H1 (cell line): Measurements from ENCODE around the gene FHIT. TPM values are rescaled to one million over a fixed set of nuclear protein-coding genes. Genes with fewer than 3 reads are reported as not detected.

Experiments used
- CTCF ChIA-PET: fragments of 300-600 bp; sonication (Branson Sonifier 250); formaldehyde crosslinking; loops from one replicate; lab custom pipeline; 2021; ENCODE audit not compliant: partially characterized antibody; lab: Charles Lee
- POLR2A ChIA-PET: fragments of 300-600 bp; sonication (Branson Sonifier 250); formaldehyde crosslinking; loops from one replicate; lab custom pipeline; 2021; ENCODE audit warnings: inconsistent platforms; ENCODE audit not compliant: partially characterized antibody; lab: Charles Lee
- DNase-seq, 2 experiments: peaks; one replicate each; pipeline versions ENCODE4 v3.0.0 to v3.0.0-alpha.2; 2010 to 2022; ENCODE audit warnings: low spot score in 2 of 2, low read depth in 1 of 2, mixed read lengths in 1 of 2
- FAIRE-seq: peaks from 2 replicates; lab custom pipeline; 2011; peaks lifted over from hg19 to GRCh38; lab: Jason Lieb, UNC
- H2AFZ ChIP-seq: 2 replicates; pipeline ENCODE4 v1.8.1; 2012; ENCODE audit warnings: low read length, inconsistent platforms
- H2AK5ac ChIP-seq: 2 replicates; pipeline ENCODE4 v1.6.1; 2013; ENCODE audit warnings: low read depth, low read length
- H2BK120ac ChIP-seq: replicated peaks from 2 replicates; pipeline ENCODE3; 2013; ENCODE audit warnings: low read depth, low read length, inconsistent platforms
- H2BK12ac ChIP-seq: 2 replicates; pipeline ENCODE4 v1.6.1; 2013; ENCODE audit warnings: low read depth, low read length
- H2BK15ac ChIP-seq: 2 replicates; pipeline ENCODE4 v1.6.1; 2013; ENCODE audit warnings: low read length
- H2BK20ac ChIP-seq: 2 replicates; pipeline ENCODE4 v1.6.1; 2013; ENCODE audit warnings: low read length
- H2BK5ac ChIP-seq: 2 replicates; pipeline ENCODE4 v1.6.1; 2013; ENCODE audit warnings: low read depth, low read length
- H3K14ac ChIP-seq: 2 replicates; pipeline ENCODE4 v1.6.1; 2013; ENCODE audit warnings: inconsistent platforms; ENCODE audit not compliant: insufficient read length
- H3K18ac ChIP-seq: 2 replicates; pipeline ENCODE4 v1.6.1; 2013; ENCODE audit warnings: low read length; ENCODE audit errors: extremely low read depth
- H3K23ac ChIP-seq: 2 replicates; pipeline ENCODE4 v1.6.1; 2013; ENCODE audit warnings: inconsistent platforms; ENCODE audit not compliant: insufficient read length
- H3K23me2 ChIP-seq: 2 replicates; pipeline ENCODE4 v1.6.1; 2013; ENCODE audit warnings: low read depth, low read length
- H3K27ac ChIP-seq: 2 replicates; pipeline ENCODE4 v1.6.1; 2011; ENCODE audit warnings: low read depth, low read length, inconsistent platforms
- H3K27me3 ChIP-seq, 4 experiments: replicated peaks in 1 of 4; 1 replicate in 1 of 4; 2 replicates in 3 of 4; pipeline versions ENCODE4 v1.6.1 to v1.8.1; 2011 to 2013; ENCODE audit warnings: low read length in 3 of 4, mild to moderate bottlenecking in 3 of 4, inconsistent platforms in 2 of 4, mixed read lengths in 2 of 4, moderate library complexity in 1 of 4; ENCODE audit not compliant: control insufficient read depth in 3 of 4, insufficient read depth in 3 of 4; ENCODE audit errors: extremely low read depth in 1 of 4
- H3K36me3 ChIP-seq, 4 experiments: 2 replicates each; pipeline versions ENCODE4 v1.6.1 to v1.8.1; 2011 to 2013; ENCODE audit warnings: mild to moderate bottlenecking in 4 of 4, low read length in 3 of 4, moderate library complexity in 2 of 4, control low read depth in 1 of 4, inconsistent platforms in 1 of 4; ENCODE audit not compliant: insufficient read depth in 4 of 4, control insufficient read depth in 2 of 4
- H3K4ac ChIP-seq: replicated peaks from 2 replicates; pipeline ENCODE3; 2013; ENCODE audit warnings: low read length, low read depth, mixed read lengths, inconsistent platforms; ENCODE audit not compliant: insufficient read length
- H3K4me1 ChIP-seq, 4 experiments: replicated peaks in 1 of 4; 1 replicate in 1 of 4; 2 replicates in 3 of 4; pipeline versions ENCODE4 v1.6.1 to v1.8.1; 2011 to 2013; ENCODE audit warnings: low read length in 3 of 4, inconsistent platforms in 2 of 4, mixed read lengths in 1 of 4; ENCODE audit not compliant: insufficient read depth in 4 of 4, control insufficient read depth in 3 of 4
- H3K4me2 ChIP-seq, 2 experiments: 2 replicates each; pipeline versions ENCODE4 v1.6.1 to v1.8.1; 2011 to 2013; ENCODE audit warnings: low read depth in 2 of 2, low read length in 2 of 2, control low read depth in 1 of 2, inconsistent platforms in 1 of 2, mild to moderate bottlenecking in 1 of 2; ENCODE audit not compliant: insufficient read depth in 1 of 2
- H3K4me3 ChIP-seq, 4 experiments: fragments of 200-600, 300-600 bp in 1 of 4; sonication (generic), shearing (Covaris generic), sonication (Bioruptor Twin) in 1 of 4; 2 replicates each; pipeline versions ENCODE4 v1.5.1 to v1.8.1; 2011 to 2016; ENCODE audit warnings: low read length in 4 of 4, low read depth in 3 of 4, control low read depth in 2 of 4, inconsistent platforms in 2 of 4, mild to moderate bottlenecking in 2 of 4, mixed read lengths in 1 of 4, moderate library complexity in 1 of 4; ENCODE audit not compliant: insufficient read depth in 2 of 4; ENCODE audit errors: extremely low read depth in 1 of 4
- H3K56ac ChIP-seq: replicated peaks from 2 replicates; pipeline ENCODE3; 2013; ENCODE audit warnings: low read depth, mild to moderate bottlenecking, mixed read lengths, low read length, inconsistent platforms; ENCODE audit not compliant: insufficient read length
- H3K79me1 ChIP-seq: 2 replicates; pipeline ENCODE4 v1.6.1; 2013; ENCODE audit warnings: low read depth, low read length, control low read depth
- H3K79me2 ChIP-seq, 2 experiments: 2 replicates each; pipeline versions ENCODE4 v1.6.1 to v1.8.1; 2012 to 2013; ENCODE audit warnings: low read length in 2 of 2, mild to moderate bottlenecking in 2 of 2, inconsistent platforms in 1 of 2; ENCODE audit not compliant: insufficient read depth in 2 of 2, control insufficient read depth in 1 of 2
- H3K9ac ChIP-seq, 4 experiments: replicated peaks in 1 of 4; 1 replicate in 1 of 4; 2 replicates in 3 of 4; pipeline versions ENCODE4 v1.6.1 to v1.8.1; 2011 to 2013; ENCODE audit warnings: low read depth in 3 of 4, low read length in 3 of 4, control low read depth in 2 of 4, mild to moderate bottlenecking in 2 of 4, moderate library complexity in 2 of 4, inconsistent platforms in 1 of 4; ENCODE audit errors: extremely low read depth in 1 of 4
- H3K9me3 ChIP-seq, 2 experiments: 2 replicates each; pipeline versions ENCODE4 v1.6.1 to v1.8.1; 2012 to 2013; ENCODE audit warnings: mild to moderate bottlenecking in 2 of 2, moderate library complexity in 2 of 2, control low read depth in 1 of 2, inconsistent platforms in 1 of 2, low read depth in 1 of 2, low read length in 1 of 2, mixed read lengths in 1 of 2; ENCODE audit not compliant: insufficient read depth in 2 of 2
- H4K20me1 ChIP-seq, 2 experiments: replicated peaks in 1 of 2; 2 replicates each; pipeline versions ENCODE3 to v1.8.1; 2011 to 2013; ENCODE audit warnings: inconsistent platforms in 2 of 2, low read length in 2 of 2, mild to moderate bottlenecking in 1 of 2; ENCODE audit not compliant: insufficient read depth in 2 of 2, control insufficient read depth in 1 of 2
- H4K5ac ChIP-seq: 2 replicates; pipeline ENCODE4 v1.6.1; 2013; ENCODE audit warnings: low read length, low read depth, mixed read lengths, inconsistent platforms; ENCODE audit not compliant: insufficient read length
- H4K8ac ChIP-seq: 2 replicates; pipeline ENCODE4 v1.8.0; 2013; ENCODE audit warnings: mild to moderate bottlenecking, moderate library complexity, low read length, inconsistent platforms; ENCODE audit not compliant: insufficient read depth; ENCODE audit errors: extremely low read depth
- H4K91ac ChIP-seq: replicated peaks from 2 replicates; pipeline ENCODE3; 2013; ENCODE audit warnings: low read length, mixed read lengths, inconsistent platforms; ENCODE audit not compliant: insufficient read length
- ASH2L ChIP-seq: fragments of 200-600, 300-600 bp; sonication (generic); IDR thresholded peaks from one replicate; pipeline ENCODE4 v1.7.1; 2017; ENCODE audit warnings: low read length
- CTBP2 ChIP-seq: IDR thresholded peaks from 2 replicates; pipeline ENCODE4 v1.7.0; 2011; ENCODE audit warnings: borderline replicate concordance, mild to moderate bottlenecking, moderate library complexity, mixed read lengths, low read length; ENCODE audit not compliant: insufficient read depth, insufficient read length
- EZH2 ChIP-seq: fragments of 200-600 bp; sonication (generic); IDR thresholded peaks from 2 replicates; pipeline ENCODE4 v1.7.1; 2012; ENCODE audit warnings: low read depth, mild to moderate bottlenecking, moderate library complexity, low read length, inconsistent platforms; ENCODE audit not compliant: severe bottlenecking
- SP1 ChIP-seq: IDR thresholded peaks from 2 replicates; pipeline ENCODE4 v1.6.1; 2011; ENCODE audit warnings: low read depth, low read length
- WGBS, 2 experiments: shearing (Covaris generic) in 1 of 2; methylation state at CpG; one replicate each; pipeline versions ENCODE4 v1.1.6 to v1.1.7; 2013 to 2015; ENCODE audit warnings: low lambda C conversion rate in 2 of 2, mixed read lengths in 2 of 2, inconsistent platforms in 1 of 2, low coverage in 1 of 2, missing lambda C conversion rate in 1 of 2; ENCODE audit not compliant: insufficient replicate concordance in 2 of 2, insufficient coverage in 1 of 2, insufficient read length in 1 of 2; ENCODE audit errors: extremely low coverage in 1 of 2, missing lambda C conversion rate in 1 of 2; 5-methylcytosine and 5-hydroxymethylcytosine counted together
- polyA plus RNA-seq, 7 experiments: library from polyadenylated mRNA; depleted of rRNA in 3 of 7; stranded (reverse) in 5 of 7; unstranded in 2 of 7; fragments of >200 nt in 5 of 7; fragments of 200-250 nt in 2 of 7; gene quantifications; 1 replicate in 5 of 7; 2 replicates in 1 of 7; 4 replicates in 1 of 7; pipeline versions ENCODE4 v1.2.1 to v1.2.3, GENCODE V29; 2011 to 2013; ENCODE audit warnings: missing spikeins in 2 of 7, mixed read lengths in 2 of 7
- total RNA-seq: library from RNA; stranded (reverse); fragmentation: NEBNext Ultra II Directional; extraction: Animal tissue kit (Norgen Biotek cat#: 25700); gene quantifications from 2 replicates; pipeline ENCODE4 v1.2.1, GENCODE V29; 2021

The FHIT gene
- total and polyA plus RNA-seq, 2 of the 8 experiments (the other 6 are each of a cell fraction or from before 2014, with no cell fraction given), result 1.2 to 3.2 TPM

DNA sequence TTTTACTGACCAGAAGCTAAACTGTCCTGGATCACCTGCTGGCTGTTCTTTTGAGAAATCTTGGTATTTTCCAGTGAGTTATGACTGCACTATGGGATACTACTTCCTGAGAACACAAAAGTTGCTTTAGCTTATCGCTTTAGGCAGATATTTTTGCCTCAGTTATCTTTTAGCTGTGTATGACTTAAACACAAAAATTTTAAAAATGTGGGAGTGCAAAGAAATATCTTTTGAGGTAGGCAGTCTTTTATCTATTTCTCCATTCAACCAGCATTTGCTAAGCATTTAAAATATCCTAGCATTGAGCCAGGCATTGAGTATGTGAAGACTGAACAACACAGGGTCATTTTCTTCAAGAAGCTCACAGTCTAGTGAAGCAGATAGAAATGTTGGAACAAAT is 981.9 kb downstream of the FHIT start:
- H3K9ac ChIP-seq, result no peak overlapping the region
- H3K27me3 ChIP-seq, result no peaks in the 10 kb centered on the region
- no peak overlapping the region for H3K27ac ChIP-seq
- H2AFZ ChIP-seq, result no peak overlapping the region
- no peak overlapping the region for H3K4ac ChIP-seq
- no peaks in the 10 kb centered on the region for H3K9me3 ChIP-seq
- no peak overlapping the region for H3K23ac ChIP-seq
- H3K36me3 ChIP-seq, result no peaks in the 10 kb centered on the region
- no peak overlapping the region for H3K4me2 ChIP-seq
- H3K14ac ChIP-seq, result no peak overlapping the region
- no peak overlapping the region for H2AK5ac ChIP-seq
- H3K23me2 ChIP-seq, result no peaks in the 10 kb centered on the region
- no peaks in the 10 kb centered on the region for H4K20me1 ChIP-seq
- 100% methylated on average over 1 of the region's 1 CpG; no CpG with 5 or more reads in 1 of the 2 experiments for WGBS, 2 experiments
- no peak overlapping the region for H3K18ac ChIP-seq
- no peak overlapping the region for H2BK15ac ChIP-seq
- no peak overlapping the region for H4K91ac ChIP-seq
- H4K5ac ChIP-seq, result no peak overlapping the region
- no peaks in the 10 kb centered on the region for H3K79me2 ChIP-seq
- H3K79me1 ChIP-seq, result no peaks in the 10 kb centered on the region
- H2BK120ac ChIP-seq, result no peak overlapping the region
- no peak overlapping the region for H2BK5ac ChIP-seq
- no peak overlapping the region for H4K8ac ChIP-seq
- DNase-seq (no peak), FAIRE-seq (no peak)
- CTCF ChIA-PET, result no interaction called here
- H3K4me3 ChIP-seq, result no peak overlapping the region
- H3K4me1 ChIP-seq, result no peaks in the 10 kb centered on the region
- no peak overlapping the region for H2BK20ac ChIP-seq
- no peak overlapping the region for H2BK12ac ChIP-seq
- POLR2A ChIA-PET, result no interaction called here
- H3K56ac ChIP-seq, result no peak overlapping the region
- TF ChIP-seq ASH2L (no peak), CTBP2 (no peak), EZH2 (no peak), SP1 (no peak)
